Mucosa of stomach (tissue), 1 donor: ENCODE data around the gene TTC16.

Experiments
- H3K27me3 ChIP-seq: one replicate; pipeline ENCODE4 v1.7.0; 2013; ENCODE audit warnings: mild to moderate bottlenecking, low read length; ENCODE audit not compliant: control insufficient read depth, insufficient read depth
- H3K36me3 ChIP-seq: one replicate; pipeline ENCODE4 v1.7.0; 2013; ENCODE audit warnings: low read length; ENCODE audit not compliant: control insufficient read depth, insufficient read depth
- H3K4me1 ChIP-seq: one replicate; pipeline ENCODE4 v1.7.0; 2013; ENCODE audit warnings: mild to moderate bottlenecking, low read length; ENCODE audit not compliant: control insufficient read depth, insufficient read depth
- H3K4me3 ChIP-seq: one replicate; pipeline ENCODE4 v1.7.0; 2013; ENCODE audit warnings: low read length
- H3K9ac ChIP-seq: one replicate; pipeline ENCODE4 v1.7.0; 2013; ENCODE audit warnings: mild to moderate bottlenecking, low read length, moderate library complexity
- H3K9me3 ChIP-seq: one replicate; pipeline ENCODE4 v1.7.0; 2013; ENCODE audit warnings: mild to moderate bottlenecking, low read length, moderate library complexity; ENCODE audit not compliant: control insufficient read depth
- donor health status: Pancreatic carcinoma.

The TTC16 gene

GRCh38 chr9:127715470-127716337 is at the start of gene TTC16, which contains the start of gene PTRH1:
TTC16 (plus strand) TSS chr9:127716079; CDS start chr9:127716146, 67 bp downstream.
PTRH1 (minus strand) TSS chr9:127715663; CDS start chr9:127715639, 24 bp downstream.
- Histone ChIP-seq H3K9ac (peak within 1 kb of the TSS; percentile 74), H3K9me3 (no peaks in the 10 kb centered on the region), H3K36me3 (no peaks in the 10 kb centered on the region), H3K4me1 (peaks cover 6% of the 10 kb centered on the region), H3K4me3 (peak within 1 kb of the TSS; percentile 78), H3K27me3 (no peaks in the 10 kb centered on the region)

- H3K4me1 ChIP-seq = no peaks in the 10 kb centered on the region
- no peaks in the 10 kb centered on the region for H3K9me3 ChIP-seq
- H3K36me3 ChIP-seq = no peaks in the 10 kb centered on the region
- H3K9ac ChIP-seq = no peak overlapping the region
- H3K27me3 ChIP-seq = no peaks in the 10 kb centered on the region
- H3K4me3 ChIP-seq = no peak overlapping the region
Observed at GRCh38 chr9:127667127-127667844, 48.6 kb upstream of the TTC16 start.

GRCh38 chr9:127667906-127668305 is 48.0 kb upstream of the TTC16 start:
- H3K4me3 ChIP-seq = no peak overlapping the region
- no peaks in the 10 kb centered on the region for H3K27me3 ChIP-seq
- H3K9me3 ChIP-seq = no peaks in the 10 kb centered on the region
- no peak overlapping the region for H3K9ac ChIP-seq
- no peaks in the 10 kb centered on the region for H3K4me1 ChIP-seq
- H3K36me3 ChIP-seq = no peaks in the 10 kb centered on the region

- no peaks in the 10 kb centered on the region for H3K36me3 ChIP-seq
- no peaks in the 10 kb centered on the region for H3K4me1 ChIP-seq
- no peaks in the 10 kb centered on the region for H3K9me3 ChIP-seq
- no peak overlapping the region for H3K4me3 ChIP-seq
- H3K27me3 ChIP-seq = no peaks in the 10 kb centered on the region
- H3K9ac ChIP-seq = no peak overlapping the region
Observed at GRCh38 chr9:127673234-127673633, 42.6 kb upstream of the TTC16 start.

GRCh38 chr9:127676638-127677037 is 39.2 kb upstream of the TTC16 start:
- Histone ChIP-seq H3K4me3 (no peak overlapping the region), H3K9me3 (no peaks in the 10 kb centered on the region), H3K9ac (no peak overlapping the region), H3K27me3 (no peaks in the 10 kb centered on the region), H3K36me3 (no peaks in the 10 kb centered on the region), H3K4me1 (no peaks in the 10 kb centered on the region)

GRCh38 chr9:127679506-127679905 is 36.4 kb upstream of the TTC16 start:
- Histone ChIP-seq H3K4me3 (no peak overlapping the region), H3K9me3 (no peaks in the 10 kb centered on the region), H3K36me3 (no peaks in the 10 kb centered on the region), H3K9ac (no peak overlapping the region), H3K27me3 (no peaks in the 10 kb centered on the region), H3K4me1 (no peaks in the 10 kb centered on the region)

GRCh38 chr9:127680226-127680625 is 35.7 kb upstream of the TTC16 start:
- Histone ChIP-seq H3K4me1 (no peaks in the 10 kb centered on the region), H3K4me3 (no peak overlapping the region), H3K27me3 (no peaks in the 10 kb centered on the region), H3K9me3 (no peaks in the 10 kb centered on the region), H3K9ac (no peak overlapping the region), H3K36me3 (no peaks in the 10 kb centered on the region)

- Histone ChIP-seq H3K4me3 (no peak overlapping the region), H3K9ac (no peak overlapping the region), H3K36me3 (no peaks in the 10 kb centered on the region), H3K9me3 (no peaks in the 10 kb centered on the region), H3K4me1 (no peaks in the 10 kb centered on the region), H3K27me3 (no peaks in the 10 kb centered on the region)
Observed at GRCh38 chr9:127680846-127681245, 35.0 kb upstream of the TTC16 start.

GRCh38 chr9:127682351-127683136 is 33.3 kb upstream of the TTC16 start:
- H3K9ac ChIP-seq = no peak overlapping the region
- no peak overlapping the region for H3K4me3 ChIP-seq
- H3K9me3 ChIP-seq = no peaks in the 10 kb centered on the region
- H3K36me3 ChIP-seq = no peaks in the 10 kb centered on the region
- H3K4me1 ChIP-seq = no peaks in the 10 kb centered on the region
- H3K27me3 ChIP-seq = no peaks in the 10 kb centered on the region

GRCh38 chr9:127683723-127684122 is 32.2 kb upstream of the TTC16 start:
- Histone ChIP-seq H3K36me3 (no peaks in the 10 kb centered on the region), H3K4me3 (no peak overlapping the region), H3K9me3 (no peaks in the 10 kb centered on the region), H3K27me3 (no peaks in the 10 kb centered on the region), H3K9ac (no peak overlapping the region), H3K4me1 (no peaks in the 10 kb centered on the region)

GRCh38 chr9:127684576-127684975 is 31.3 kb upstream of the TTC16 start:
- Histone ChIP-seq H3K36me3 (no peaks in the 10 kb centered on the region), H3K9ac (no peak overlapping the region), H3K27me3 (no peaks in the 10 kb centered on the region), H3K4me3 (no peak overlapping the region), H3K9me3 (no peaks in the 10 kb centered on the region), H3K4me1 (no peaks in the 10 kb centered on the region)
